OCI-LY3 (cell line): ENCODE measurements around the gene CSTB.

ENCODE experiments used
- CTCF ChIP-seq: fragments of 200-600, 300-600 bp; sonication (generic); IDR thresholded peaks from 2 replicates; pipeline ENCODE4 v1.5.1; 2014; ENCODE audit warnings: antibody characterized with exemption, low read length, low read depth
- EZH2phosphoT487 ChIP-seq: fragments of 200-600 bp; shearing (Covaris generic); IDR thresholded peaks from 2 replicates; pipeline ENCODE4 v1.6.1; 2018; ENCODE audit warnings: antibody characterized with exemption, mixed run types, low read depth

- TF ChIP-seq EZH2phosphoT487: no peak
- no peak for TF ChIP-seq CTCF
These were observed 10.8 kb upstream of the CSTB start for GRCh38 chr21:43786807-43787440.
